NB4 (cell line): ENCODE measurements around the gene ILF2.

Experiments used
- MYC ChIP-seq: IDR thresholded peaks from 2 replicates; pipeline ENCODE4 v1.6.1; 2011; ENCODE audit warnings: low read depth, low read length
- POLR2A ChIP-seq: IDR thresholded peaks from 2 replicates; pipeline ENCODE4 v1.6.1; 2011; ENCODE audit warnings: mild to moderate bottlenecking; ENCODE audit not compliant: insufficient read length; ENCODE audit errors: extremely low read depth
- TF ChIP-seq, protein P1 (sequence below): IDR thresholded peaks from one replicate; pipeline ENCODE4 v1.5.1; 2012; ENCODE audit warnings: low read depth, low read length

DNA sequence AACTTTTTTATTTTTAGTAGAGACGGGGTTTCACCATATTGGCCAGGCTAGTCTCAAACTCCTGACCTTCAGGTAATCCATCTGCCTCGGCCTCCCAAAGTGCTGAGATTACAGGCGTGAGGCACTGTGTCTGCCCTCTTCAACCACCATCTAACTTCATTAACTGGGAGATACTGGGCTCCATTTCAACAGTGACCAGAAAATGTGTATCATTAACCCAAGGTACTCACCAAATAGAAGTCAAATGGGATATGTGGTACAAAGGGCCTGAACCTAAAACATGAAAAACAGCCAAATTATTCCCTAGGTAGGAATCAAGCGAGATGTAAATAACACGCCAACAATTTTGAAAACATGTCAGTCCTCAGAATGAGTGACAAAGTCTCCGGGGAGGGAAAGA lies 1.2 kb downstream of the ILF2 start:
- TF ChIP-seq, protein P1, sequence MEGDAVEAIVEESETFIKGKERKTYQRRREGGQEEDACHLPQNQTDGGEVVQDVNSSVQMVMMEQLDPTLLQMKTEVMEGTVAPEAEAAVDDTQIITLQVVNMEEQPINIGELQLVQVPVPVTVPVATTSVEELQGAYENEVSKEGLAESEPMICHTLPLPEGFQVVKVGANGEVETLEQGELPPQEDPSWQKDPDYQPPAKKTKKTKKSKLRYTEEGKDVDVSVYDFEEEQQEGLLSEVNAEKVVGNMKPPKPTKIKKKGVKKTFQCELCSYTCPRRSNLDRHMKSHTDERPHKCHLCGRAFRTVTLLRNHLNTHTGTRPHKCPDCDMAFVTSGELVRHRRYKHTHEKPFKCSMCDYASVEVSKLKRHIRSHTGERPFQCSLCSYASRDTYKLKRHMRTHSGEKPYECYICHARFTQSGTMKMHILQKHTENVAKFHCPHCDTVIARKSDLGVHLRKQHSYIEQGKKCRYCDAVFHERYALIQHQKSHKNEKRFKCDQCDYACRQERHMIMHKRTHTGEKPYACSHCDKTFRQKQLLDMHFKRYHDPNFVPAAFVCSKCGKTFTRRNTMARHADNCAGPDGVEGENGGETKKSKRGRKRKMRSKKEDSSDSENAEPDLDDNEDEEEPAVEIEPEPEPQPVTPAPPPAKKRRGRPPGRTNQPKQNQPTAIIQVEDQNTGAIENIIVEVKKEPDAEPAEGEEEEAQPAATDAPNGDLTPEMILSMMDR = no peak
- TF ChIP-seq POLR2A (no peak), MYC (no peak)
